GF-D8 (cell line): ENCODE results near the gene KRT6C.
"Not testable (repeated sequence)": the region's sequence is repeated elsewhere in the genome, so short reads cannot be mapped to it uniquely, and the experiment has no call there.

Experiments used
- DNase-seq: peaks from one replicate; lab custom pipeline; 2025; lab: John Stamatoyannopoulos, UW

Gene KRT6C

DNA sequence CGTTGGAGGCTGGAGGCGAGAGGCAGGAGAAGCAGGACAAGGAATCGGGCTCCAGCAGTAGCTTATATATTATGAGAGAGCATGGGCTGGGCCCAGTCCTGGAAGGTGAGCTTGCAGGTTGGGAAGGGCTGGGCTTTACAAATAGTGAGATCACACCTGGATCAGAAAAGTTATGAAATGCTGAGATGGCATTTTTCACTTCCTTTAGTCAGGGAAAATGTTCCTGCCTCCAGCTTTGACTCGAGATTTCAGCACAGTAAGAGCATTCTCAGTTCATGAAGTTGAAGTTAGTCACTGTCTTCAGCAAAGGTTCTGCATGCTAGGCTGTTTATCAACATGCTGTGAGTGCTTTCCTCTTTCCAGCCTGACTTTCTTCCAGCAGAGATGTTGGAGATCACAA, at the start of gene KRT6C:
Gene KRT6C, minus strand, starts transcription at position 38 of the 400 bp plus-strand sequence. CDS start 68 bp downstream, outside the sequence.
- no peak for DNase-seq

DNA sequence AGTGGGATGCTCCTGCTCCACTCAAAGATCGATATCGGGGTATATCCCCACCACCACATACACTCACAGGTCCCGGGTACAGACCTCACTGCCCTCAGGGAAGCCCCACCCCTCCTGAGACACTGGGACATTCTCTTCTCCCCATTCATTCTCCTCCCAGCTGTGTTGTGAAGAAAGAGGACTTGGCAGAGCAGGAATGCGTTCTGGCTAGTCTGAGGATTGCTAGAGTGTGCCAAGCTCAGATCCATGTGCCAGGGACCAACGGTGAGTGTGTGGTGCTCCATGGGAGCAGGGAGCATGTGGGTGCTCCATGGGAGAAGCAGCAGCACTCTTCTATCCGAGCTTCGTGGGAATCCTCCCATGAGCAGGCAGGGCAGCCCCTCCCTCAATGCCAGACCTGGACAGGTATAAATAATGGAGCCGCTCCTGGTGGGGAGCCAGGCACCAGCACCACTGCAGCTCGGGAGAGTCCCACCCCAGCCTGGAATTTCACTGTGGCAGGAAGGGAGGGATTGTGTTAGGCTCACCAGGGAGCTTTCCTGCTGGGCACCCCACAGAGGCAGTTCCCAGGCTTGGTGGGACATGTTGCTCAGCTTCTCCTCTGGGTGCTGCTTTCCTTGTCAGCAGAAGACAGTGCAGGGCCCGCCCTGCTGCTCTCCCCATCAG, 48.9 kb upstream of the KRT6C start:
- no peak for DNase-seq

DNA sequence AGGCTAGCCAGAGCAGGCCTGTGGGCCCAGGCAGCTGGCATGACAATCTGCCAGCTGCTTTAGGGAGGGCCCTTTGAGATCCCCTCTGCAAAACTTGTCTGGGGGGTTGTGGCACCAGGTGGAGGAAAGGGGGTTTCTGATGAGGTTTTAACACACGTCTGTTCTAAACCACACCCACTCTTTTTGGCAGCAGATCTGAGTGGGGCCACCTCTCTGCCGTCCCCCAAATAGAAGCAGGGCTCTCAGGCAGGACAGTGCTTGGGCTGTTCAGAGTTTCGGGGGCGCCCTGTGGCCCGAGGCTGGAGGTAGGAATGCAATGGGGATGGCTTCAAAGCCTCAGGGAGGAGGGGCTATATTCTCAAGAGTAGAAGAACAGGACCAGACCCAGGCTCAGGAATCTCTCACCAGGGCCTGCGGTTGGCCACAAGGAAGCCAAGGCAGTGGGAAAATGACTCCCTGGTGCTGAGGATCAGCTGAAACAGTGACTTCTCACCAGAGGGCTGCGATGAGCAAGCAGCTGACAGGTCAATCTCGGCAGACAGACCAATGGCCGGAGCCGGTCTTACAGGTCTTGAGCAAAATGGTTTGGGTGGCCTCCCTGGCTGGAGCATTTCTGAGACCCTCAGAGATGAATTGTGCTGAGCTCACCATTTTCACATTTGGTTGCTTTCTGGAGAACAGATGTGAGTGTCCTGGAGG, 48.1 kb upstream of the KRT6C start:
- DNase-seq: no peak

DNA sequence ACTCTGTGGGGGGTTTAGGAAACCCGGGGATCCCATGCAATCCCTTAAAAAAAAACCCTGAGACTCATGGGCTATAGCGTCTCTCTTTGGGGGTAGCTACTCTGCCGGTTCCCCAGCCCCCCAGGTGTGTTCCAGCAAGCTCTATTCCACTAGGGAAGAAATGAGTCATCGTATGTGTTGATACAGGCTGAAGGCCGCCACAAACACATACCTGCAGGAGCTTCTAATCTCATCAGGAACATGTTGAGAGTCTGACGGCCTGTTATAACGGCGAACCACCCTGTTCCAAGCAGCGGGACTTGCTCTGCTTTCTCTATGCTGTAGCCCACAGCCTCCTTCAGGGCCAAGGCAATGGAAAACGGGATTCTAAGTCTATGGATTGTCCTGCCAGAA, 47.6 kb upstream of the KRT6C start:
- DNase-seq: no peak

DNA sequence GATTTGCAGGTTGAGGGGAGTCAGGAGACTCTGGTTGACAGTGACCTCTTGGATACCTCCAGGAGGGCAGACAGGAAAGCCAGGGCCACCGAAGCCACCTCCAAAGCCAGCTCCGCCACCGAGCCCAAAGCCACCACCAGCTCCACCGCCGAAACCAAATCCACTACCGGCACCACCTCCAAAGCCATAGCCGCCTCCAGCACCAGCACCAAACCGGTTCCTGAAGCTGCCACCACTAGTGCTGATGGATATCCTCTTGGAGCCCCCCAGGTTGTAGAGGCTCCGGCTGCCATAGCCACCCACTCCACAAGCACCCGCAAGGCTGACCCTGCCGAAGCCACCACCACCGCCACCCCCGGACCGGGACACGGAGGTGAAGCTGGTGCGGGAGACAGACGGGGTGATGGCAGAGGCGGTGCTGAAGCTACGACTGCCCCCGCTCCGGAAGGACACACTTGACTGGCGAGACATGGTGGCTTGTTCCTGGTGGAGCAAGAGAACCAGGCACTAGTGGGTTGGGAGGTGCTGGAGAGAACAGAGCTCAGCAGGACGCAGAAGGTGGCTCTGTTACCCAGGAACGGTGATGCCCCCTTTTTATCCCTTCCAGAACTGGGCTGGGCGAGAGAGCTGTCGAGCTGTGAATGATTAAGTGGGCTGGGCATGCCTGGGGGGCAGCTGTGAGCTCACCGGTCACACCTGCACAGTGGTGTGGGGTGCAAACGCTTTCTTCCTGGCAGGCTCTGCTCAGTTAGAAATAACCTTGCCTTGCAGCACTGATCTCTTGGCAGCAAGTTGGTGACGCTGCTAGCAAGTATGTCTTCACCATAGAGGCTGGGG, 46.4 kb upstream of the KRT6C start, which contains the start of gene KRT5:
Gene KRT5, minus strand, starts transcription at position 569 of the 837 bp plus-strand sequence. Its CDS starts 98 bp downstream, at position 471.
- DNase-seq: no peak

DNA sequence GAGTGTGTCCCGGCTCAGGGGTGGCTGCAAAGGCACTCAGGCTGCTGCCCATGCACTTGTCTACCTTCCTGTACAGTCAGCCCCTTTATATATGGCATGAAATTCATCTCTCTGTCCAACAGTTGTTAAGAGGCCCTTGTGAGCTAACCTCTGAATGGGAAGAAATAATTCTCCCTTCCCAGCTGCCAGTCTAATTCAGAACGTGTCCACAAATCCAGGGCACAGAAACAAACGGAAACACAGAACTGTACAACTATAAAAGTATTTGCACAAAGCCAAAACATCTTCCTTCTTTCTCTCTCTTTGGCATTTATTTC, 45.7 kb upstream of the KRT6C start:
- no peak for DNase-seq

DNA sequence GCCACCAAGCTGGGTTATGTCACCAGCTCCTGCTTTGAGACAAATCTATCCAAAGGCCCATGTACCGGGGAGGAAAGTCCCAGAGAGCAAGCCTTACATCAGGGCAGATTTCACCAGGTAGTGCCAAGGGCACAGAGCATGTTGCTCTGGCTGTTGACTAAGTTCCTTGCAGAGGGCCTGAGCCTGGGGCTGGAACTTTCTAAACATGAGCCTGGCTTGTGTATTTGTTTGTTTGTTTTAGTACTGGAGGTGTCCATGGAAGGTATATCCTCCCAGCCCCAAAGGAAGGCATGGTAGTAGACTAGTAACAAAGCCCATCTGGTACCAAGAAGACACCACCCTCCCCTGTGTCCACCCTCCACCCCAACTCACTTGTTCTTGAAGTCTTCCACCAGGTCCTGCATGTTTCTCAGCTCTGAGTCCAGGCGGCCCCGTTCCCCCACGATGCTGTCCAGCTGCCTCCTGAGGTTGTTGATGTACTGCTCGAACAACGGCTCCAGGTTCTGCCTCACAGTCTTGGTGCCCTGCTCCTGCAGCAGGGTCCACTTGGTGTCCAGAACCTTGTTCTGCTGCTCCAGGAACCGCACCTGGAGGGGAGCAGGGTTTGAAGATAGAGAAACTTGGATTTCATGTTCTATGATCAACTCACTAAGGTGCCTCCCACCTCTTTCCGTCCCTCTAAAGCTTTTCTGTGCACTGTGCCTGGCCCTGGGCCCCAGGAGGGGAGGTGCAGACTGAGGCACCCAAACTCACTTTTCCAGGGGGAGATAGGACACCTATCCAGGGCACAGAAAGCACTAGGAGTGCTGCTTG, 45.2 kb upstream of the KRT6C start:
- no peak for DNase-seq

DNA sequence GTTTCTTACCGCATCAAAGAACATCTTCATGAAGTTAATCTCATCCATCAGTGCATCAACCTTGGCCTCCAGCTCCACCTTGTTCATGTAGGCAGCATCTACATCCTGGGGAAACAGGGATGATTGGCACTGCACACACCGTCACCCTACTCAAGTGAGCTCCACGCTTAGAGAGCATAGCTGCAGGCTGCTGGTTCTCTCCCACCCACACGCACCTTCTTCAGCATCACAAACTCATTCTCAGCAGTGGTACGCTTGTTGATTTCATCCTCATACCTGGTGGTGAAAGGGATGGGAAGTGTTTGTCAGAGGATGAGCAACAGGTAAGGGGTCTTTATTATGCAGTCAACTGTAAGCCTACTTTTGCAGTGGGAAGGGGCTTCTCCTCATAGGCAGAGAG, 44.3 kb upstream of the KRT6C start:
- DNase-seq: no peak

DNA sequence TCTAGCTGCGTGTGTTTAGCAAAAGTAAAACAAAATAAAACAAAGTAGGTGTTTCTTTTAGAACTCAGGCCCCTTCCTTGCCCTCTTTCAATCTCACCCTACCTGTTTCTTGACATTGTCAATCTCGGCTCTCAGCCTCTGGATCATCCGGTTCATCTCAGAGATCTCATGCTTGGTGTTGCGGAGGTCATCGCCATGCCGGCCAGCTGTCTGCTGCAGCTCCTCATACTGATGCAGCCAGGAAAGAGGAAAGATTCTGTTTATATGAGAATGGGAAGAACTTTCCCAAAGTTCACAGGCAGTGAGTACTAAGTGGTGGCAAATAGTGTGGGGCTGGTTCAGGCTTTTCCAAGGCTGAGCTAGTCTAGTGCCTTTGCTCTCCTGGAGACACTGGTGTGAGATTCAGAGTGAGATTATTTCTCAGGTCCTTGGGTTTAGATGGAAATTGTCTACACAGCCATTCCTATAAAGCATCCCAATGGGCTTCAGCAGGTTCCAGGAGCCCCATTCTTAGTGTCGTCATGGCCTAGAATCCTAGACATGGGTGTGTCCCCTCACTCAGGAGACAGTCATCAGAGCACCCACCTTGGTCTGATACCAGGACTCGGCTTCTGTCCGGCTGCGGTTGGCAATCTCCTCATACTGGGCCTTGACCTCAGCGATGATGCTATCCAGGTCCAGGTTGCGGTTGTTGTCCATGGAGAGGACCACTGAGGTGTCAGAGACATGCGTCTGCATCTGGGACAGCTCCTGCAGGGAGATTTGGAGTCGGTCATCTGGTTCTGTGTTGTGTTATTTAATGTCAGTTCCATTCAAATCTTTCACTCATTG, 43.6 kb upstream of the KRT6C start:
- DNase-seq: no peak

DNA sequence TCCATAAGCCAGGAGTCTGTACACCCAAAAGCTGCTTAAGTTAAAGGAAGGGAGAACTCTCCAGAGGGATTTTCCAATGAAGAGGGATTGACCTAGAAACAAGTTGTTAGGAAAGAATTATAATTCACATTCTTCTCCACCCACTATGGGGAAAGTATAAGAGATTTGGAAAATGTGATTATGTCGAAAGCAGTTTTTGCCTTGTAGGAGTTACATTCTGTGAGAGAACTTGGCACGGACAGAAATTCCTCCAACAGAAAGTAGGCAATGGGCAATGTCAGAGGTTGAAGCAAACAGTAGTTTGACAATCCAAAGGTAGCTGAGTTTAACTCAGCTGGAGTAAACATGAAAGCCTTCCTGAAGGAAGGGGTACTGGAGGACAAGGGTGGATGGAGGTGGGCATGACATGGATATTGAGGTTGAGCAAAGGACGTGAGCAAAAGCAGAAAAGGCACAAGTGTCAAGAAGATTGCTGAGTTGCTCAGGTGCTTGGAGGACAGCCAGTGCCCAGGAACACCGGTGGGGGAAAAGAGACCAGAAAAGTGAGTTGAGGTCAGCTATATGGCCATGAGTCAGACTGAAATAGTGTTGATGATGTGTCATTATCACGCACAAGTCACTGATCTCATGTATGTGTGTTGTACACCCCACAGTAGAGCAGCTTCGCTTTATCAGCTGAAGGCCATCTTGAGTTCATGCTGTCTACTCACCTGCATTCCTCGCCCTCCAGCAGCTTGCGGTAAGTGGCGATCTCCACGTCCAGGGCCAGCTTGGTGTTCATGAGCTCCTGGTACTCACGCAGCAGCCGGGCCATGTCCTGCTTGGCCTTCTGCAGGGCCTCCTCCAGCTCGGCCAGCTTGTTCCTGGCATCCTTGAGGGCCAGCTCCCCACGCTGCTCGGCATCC, 42.6 kb upstream of the KRT6C start:
- no peak for DNase-seq

DNA sequence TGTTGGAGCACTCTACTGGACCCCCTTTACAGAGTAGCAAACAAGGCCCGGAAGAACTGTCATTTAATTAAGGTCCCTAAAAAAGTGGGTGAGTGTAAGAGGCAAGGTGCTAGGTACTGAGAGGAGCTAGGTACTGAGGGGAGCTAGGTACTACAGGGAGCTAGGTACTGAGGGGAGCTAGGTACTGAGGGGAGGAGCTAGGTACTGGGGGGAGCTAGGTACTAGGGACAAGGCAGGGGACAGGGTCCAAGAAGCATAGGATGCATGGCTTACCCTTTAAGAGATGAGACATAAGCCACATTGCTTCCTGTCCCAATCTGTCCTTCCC, 41.7 kb upstream of the KRT6C start:
- no peak for DNase-seq

DNA sequence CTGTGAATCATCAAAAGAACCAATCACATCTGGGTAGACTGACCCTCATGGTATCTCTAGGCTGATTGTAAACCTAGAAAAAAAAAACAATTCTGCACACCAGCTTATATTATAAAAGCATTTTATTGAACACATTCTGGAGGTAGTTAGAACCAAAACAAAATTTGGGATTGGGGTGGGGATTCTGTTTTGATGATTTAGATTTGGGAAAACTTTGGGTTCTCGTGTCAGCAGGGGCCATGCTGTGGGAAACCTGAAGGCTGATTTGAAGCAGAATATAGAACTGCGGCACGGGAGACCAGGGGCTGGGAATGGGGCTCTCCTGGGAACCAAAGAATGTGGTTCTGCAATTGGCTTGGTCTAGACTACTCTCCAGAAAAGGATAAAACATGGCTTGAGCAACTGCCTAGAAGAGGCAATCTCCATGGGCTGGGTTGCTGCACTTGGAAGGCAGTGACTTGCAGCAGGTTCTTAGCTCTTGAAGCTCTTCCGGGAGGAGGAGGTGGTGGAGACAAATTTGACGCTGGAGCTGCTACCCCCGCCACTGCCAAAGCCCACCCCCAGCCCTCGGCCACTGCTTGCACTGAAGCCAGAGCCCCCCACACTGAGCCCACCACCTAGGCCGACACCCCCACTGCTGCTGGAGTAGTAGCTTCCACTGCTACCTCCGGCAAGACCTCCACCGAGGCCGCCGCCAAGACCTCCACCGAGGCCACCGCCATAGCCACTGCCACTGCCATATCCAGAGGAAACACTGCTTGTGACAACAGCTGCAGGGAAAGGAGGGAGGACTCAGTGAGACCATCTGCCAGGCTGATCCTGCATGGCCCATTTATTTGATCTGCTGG, 41.1 kb upstream of the KRT6C start:
- DNase-seq: no peak

DNA sequence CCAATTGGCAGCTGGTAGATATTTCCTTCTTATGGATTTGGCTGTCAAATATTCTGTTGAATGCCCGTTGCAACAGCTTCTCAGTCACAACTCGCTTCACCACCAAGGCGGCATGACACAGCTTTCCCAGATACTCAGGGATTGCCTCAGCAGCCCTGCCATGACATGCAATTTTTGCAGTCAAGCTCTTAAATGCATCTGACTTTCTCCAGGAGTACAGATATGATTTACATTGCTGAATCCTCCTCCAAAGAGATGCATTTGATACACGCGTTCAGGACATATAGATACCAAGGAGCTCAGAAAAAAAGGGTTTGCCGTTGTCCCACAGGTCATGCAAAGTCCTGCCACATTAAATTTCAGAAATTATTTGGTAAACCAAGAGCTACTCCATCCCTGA, 40.1 kb upstream of the KRT6C start:
- DNase-seq: no peak

DNA sequence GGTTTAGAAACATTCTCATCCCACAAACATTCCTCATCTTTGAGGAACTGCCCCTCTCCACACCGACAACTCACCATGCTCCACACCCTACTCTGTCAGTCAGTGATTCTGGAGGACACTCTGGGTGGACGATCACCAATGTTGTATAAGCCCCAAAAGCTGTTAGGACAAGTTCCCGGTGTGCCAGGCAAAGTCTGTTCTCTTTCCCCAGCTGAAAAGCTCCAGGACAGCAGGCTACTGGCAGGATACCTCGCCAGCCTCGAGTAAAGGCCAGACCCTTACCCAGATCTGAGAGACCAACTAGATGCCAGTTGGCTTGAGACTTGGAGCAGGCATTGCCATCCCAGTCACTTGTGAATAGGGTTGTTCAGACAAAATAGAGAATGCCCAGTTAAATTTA, 34.6 kb upstream of the KRT6C start:
- no peak for DNase-seq

DNA sequence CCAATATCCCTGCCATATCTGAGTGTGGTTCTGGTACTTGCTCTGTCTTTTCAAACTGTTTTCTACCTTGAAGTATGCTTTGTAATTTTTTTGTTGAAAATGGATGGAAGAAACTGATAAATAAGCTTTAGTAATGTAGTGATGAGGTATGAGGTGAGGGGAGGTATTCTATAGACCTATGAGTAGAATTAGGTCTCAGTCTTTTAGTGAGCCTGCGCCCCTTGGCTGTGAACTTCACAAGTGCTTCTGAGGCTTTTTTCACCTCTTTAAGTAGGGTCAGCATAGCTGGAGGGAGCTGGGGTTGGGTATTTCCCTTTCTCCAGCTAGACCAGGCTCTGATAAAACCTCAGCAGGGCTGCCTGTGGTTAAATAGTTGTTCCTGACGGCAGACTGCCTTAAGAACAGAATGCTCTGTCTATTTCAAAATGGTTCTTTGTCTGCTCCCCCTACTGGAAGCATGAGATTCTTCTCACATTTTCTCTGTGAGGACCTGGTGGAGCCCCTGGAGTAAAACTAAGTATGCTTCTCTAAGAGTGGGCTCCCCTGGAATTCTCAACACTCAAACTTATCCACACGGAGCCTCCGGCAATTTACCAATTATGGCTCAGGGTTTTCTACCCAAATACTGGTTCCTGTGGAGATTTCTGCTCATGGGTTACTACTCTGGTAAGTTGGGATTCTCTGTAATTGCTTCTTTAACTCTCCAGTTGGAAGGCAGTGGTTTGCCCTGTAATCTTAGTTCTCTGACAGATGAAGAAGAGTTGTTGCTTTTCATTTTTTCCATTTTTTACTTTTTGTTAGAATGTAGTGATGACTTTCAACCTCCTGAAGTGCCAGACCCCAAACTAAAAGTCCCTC, 33.5 kb upstream of the KRT6C start:
- no peak for DNase-seq

DNA sequence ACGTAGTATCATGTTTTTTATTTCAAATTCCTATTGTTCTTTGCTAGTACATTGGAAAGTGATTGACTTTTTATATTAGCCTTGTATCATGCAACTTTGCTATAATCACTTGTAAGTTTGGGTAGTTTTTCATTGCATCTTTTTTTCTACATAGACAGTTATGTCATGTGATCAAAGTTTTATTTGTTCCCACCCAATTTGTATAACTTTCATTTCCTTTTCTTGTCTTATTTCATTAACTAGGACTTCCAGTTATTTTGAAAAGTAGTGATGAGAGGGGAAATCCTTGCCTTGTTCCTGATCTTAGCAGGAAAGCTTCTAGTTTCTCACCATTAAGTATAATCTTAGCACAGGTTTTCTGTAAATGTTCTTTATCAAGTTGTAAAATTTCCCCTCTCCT, 29.3 kb upstream of the KRT6C start:
- no peak for DNase-seq

DNA sequence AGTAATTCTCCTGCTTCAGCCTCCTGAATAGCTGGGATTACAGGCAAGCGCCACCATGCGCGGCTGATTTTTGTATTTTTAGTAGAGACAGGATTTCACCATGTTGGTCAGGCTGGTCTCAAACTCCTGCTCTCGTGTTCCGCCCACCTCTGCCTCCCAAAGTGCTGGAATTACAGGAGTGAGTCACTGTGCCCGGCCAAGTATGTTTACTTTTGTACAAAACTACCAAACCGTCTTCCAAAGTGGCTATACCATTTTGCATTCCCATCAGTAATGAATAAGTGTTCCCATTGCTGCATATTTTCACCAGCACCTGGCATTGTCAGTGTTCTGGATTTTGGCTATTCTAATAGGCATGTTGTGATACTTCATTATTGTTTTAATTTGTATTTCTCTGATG, 27.9 kb upstream of the KRT6C start:
- no peak for DNase-seq

DNA sequence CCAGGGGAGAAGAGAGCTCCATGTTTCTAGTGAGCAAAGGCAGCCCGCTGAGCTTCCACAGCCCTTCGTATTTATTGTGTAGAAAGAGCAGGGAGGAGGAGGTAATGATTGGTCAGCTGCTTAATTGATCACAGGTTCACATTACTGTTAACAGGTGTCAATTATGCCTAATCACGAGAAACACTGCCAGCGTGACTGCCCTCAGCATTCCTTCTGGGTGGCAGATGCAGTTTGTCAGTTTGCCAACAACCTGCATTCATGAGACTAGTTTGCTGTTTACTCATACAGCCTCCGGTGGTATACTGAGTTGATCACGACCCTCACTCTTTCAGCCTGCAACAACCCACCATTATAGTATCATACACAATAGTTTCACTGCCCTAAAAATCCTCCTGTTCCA, 27.0 kb upstream of the KRT6C start:
- not testable (repeated sequence) for DNase-seq
